PFSK-1 (cell line): Measurements from ENCODE around the gene ARHGEF16.

Experiments
- FOXP2 ChIP-seq: optimal IDR thresholded peaks from 2 replicates; pipeline ENCODE3; 2011; ENCODE audit warnings: borderline replicate concordance, control low read depth, inconsistent platforms; ENCODE audit not compliant: insufficient read depth; ENCODE audit errors: extremely low read length, extremely low read depth
- POLR2AphosphoS5 ChIP-seq: IDR thresholded peaks from 2 replicates; pipeline ENCODE4 v1.6.1; 2012; ENCODE audit warnings: low read depth, mild to moderate bottlenecking, control low read depth, low read length, moderate library complexity
- REST ChIP-seq, 2 experiments: IDR thresholded peaks; 2 replicates each; pipeline versions ENCODE4 v1.6.1 to v1.8.0; 2011 to 2012; ENCODE audit warnings: low read depth in 2 of 2, low read length in 2 of 2, control low read depth in 1 of 2, inconsistent platforms in 1 of 2, mild to moderate bottlenecking in 1 of 2, moderate library complexity in 1 of 2; ENCODE audit not compliant: insufficient read depth in 1 of 2
- SIN3A ChIP-seq: IDR thresholded peaks from 2 replicates; pipeline ENCODE4 v1.6.1; 2012; ENCODE audit warnings: mild to moderate bottlenecking, low read length, moderate library complexity, borderline replicate concordance; ENCODE audit not compliant: insufficient read depth
- TAF1 ChIP-seq: IDR thresholded peaks from 2 replicates; pipeline ENCODE4 v1.6.1; 2012; ENCODE audit warnings: low read length, control low read depth, borderline replicate concordance; ENCODE audit not compliant: insufficient read depth

Gene ARHGEF16

GRCh38 chr1:3510136-3510955 is 55.9 kb downstream of the ARHGEF16 start:
- TF ChIP-seq TAF1 (no peak), FOXP2 (no peak), SIN3A (no peak), REST (IDR thresholded peaks at IDR 0.05; ENCODE audit: insufficient read depth in 1 of 2, low read depth in 2 of 2, low read length in 2 of 2) (no peak), POLR2AphosphoS5 (no peak)

GRCh38 chr1:3510956-3511250 is 56.4 kb downstream of the ARHGEF16 start:
- TF ChIP-seq POLR2AphosphoS5 (no peak), TAF1 (no peak), SIN3A (no peak), FOXP2 (no peak), REST (IDR thresholded peaks at IDR 0.05; ENCODE audit: insufficient read depth in 1 of 2, low read depth in 2 of 2, low read length in 2 of 2) (no peak)

- TF ChIP-seq FOXP2 (no peak), TAF1 (no peak), SIN3A (no peak), REST (IDR thresholded peaks at IDR 0.05; ENCODE audit: insufficient read depth in 1 of 2, low read depth in 2 of 2, low read length in 2 of 2) (no peak), POLR2AphosphoS5 (no peak)
These were observed 56.8 kb downstream of the ARHGEF16 start for GRCh38 chr1:3511306-3511705.

GRCh38 chr1:3511856-3512255 is 57.4 kb downstream of the ARHGEF16 start:
- TF ChIP-seq POLR2AphosphoS5 (no peak), TAF1 (no peak), SIN3A (no peak), REST (IDR thresholded peaks at IDR 0.05; ENCODE audit: insufficient read depth in 1 of 2, low read depth in 2 of 2, low read length in 2 of 2) (no peak), FOXP2 (no peak)
